ENCODE data around the gene SCIMP. TPM values are rescaled to one million over a fixed set of nuclear protein-coding genes. Genes with fewer than 3 reads are reported as not detected.
A peak's percentile ranks its signal among the peaks of the same experiment; 100 is the strongest.
"Not testable (repeated sequence)": the region's sequence is repeated elsewhere in the genome, so short reads cannot be mapped to it uniquely, and the experiment has no call there.

Gene SCIMP
- total RNA-seq, 3 donors from 2014 or later = 1.1 to 3.0 (median 2.8) TPM

GRCh38 chr17:5248821-5249479, 14.3 kb upstream of the SCIMP start:
- TF ChIP-seq CTCF (IDR thresholded peaks at IDR 0.05) = no peak
- ATAC-seq = no peak

GRCh38 chr17:5247621-5248020, 13.0 kb upstream of the SCIMP start:
- ATAC-seq (no peak), DNase-seq (no peak)
- Histone ChIP-seq H3K4me3 (no peak overlapping the region), H3K4me1 (ENCODE audit: low read depth) (peaks cover 3% of the 10 kb centered on the region), H3K36me3 (ENCODE audit: low read depth) (no peaks in the 10 kb centered on the region), H3K9me3 (no peaks in the 10 kb centered on the region)
- TF ChIP-seq CTCF (IDR thresholded peaks at IDR 0.05) = no peak
- intact Hi-C loops (cut with DNase I, micrococcal nuclease) = no loop called here

More at GRCh38 chr17:5248821-5249479, 14.3 kb upstream of the SCIMP start:
- DNase-seq = no peak
- Histone ChIP-seq H3K4me1 (ENCODE audit: low read depth) (no peaks in the 10 kb centered on the region), H3K4me3 (no peak overlapping the region), H3K36me3 (ENCODE audit: low read depth) (no peaks in the 10 kb centered on the region), H3K9me3 (no peaks in the 10 kb centered on the region)
- intact Hi-C loops (cut with DNase I, micrococcal nuclease) = no loop called here

- H3K4me1 ChIP-seq (ENCODE audit: low read depth) = peaks cover 14% of the 10 kb centered on the region
- no peaks in the 10 kb centered on the region for H3K9me3 ChIP-seq
- DNase-seq (peak in 2 of 3 donors; percentile 41 to 49), ATAC-seq (peak; percentile 94)
- TF ChIP-seq CTCF (IDR thresholded peaks at IDR 0.05) = no peak
- intact Hi-C loops (cut with DNase I, micrococcal nuclease) = no loop called here
- no peaks in the 10 kb centered on the region for H3K36me3 ChIP-seq (ENCODE audit: low read depth)
- no peak overlapping the region for H3K4me3 ChIP-seq
Measured at GRCh38 chr17:5241861-5242671, 7.4 kb upstream of the SCIMP start.

GRCh38 chr17:5239769-5240168, 5.1 kb upstream of the SCIMP start:
- ATAC-seq; intact Hi-C loops (cut with DNase I, micrococcal nuclease); H3K4me3 ChIP-seq: not testable (repeated sequence)

GRCh38 chr17:5238333-5238732, 3.7 kb upstream of the SCIMP start:
- H3K36me3 ChIP-seq (ENCODE audit: low read depth) = no peaks in the 10 kb centered on the region
- DNase-seq = no peak
- no peak for ATAC-seq
- no peak overlapping the region for H3K4me3 ChIP-seq
- H3K4me1 ChIP-seq (ENCODE audit: low read depth) = peaks cover 14% of the 10 kb centered on the region
- H3K9me3 ChIP-seq = no peaks in the 10 kb centered on the region
- TF ChIP-seq CTCF (IDR thresholded peaks at IDR 0.05) = no peak
- intact Hi-C loops (cut with DNase I, micrococcal nuclease) = no loop called here

More at GRCh38 chr17:5239769-5240168, 5.1 kb upstream of the SCIMP start:
- H3K4me1 ChIP-seq (ENCODE audit: low read depth) = peaks cover 14% of the 10 kb centered on the region
- DNase-seq; H3K36me3 ChIP-seq (ENCODE audit: low read depth); H3K9me3 ChIP-seq: not testable (repeated sequence)

- no peak overlapping the region for H3K4me3 ChIP-seq
- no peaks in the 10 kb centered on the region for H3K36me3 ChIP-seq (ENCODE audit: low read depth)
- peak; percentile 39 for TF ChIP-seq CTCF (IDR thresholded peaks at IDR 0.05)
- peaks cover 12% of the 10 kb centered on the region for H3K4me1 ChIP-seq (ENCODE audit: low read depth)
- DNase-seq = peak in 2 of 3 donors; percentile 41 to 82
- ATAC-seq = peak; percentile 73
- intact Hi-C loops (cut with DNase I, micrococcal nuclease) = no loop called here
- H3K9me3 ChIP-seq = no peaks in the 10 kb centered on the region
Measured at GRCh38 chr17:5237541-5238016, 2.9 kb upstream of the SCIMP start.

Data from mucosa of descending colon (tissue), 3 donors.